Measurements from ENCODE around the gene SAC3D1. TPM values are rescaled to one million over a fixed set of nuclear protein-coding genes. Genes with fewer than 3 reads are reported as not detected.

The SAC3D1 gene
- total RNA-seq, 1 experiment from 2014 or later: 1.9 TPM

DNA sequence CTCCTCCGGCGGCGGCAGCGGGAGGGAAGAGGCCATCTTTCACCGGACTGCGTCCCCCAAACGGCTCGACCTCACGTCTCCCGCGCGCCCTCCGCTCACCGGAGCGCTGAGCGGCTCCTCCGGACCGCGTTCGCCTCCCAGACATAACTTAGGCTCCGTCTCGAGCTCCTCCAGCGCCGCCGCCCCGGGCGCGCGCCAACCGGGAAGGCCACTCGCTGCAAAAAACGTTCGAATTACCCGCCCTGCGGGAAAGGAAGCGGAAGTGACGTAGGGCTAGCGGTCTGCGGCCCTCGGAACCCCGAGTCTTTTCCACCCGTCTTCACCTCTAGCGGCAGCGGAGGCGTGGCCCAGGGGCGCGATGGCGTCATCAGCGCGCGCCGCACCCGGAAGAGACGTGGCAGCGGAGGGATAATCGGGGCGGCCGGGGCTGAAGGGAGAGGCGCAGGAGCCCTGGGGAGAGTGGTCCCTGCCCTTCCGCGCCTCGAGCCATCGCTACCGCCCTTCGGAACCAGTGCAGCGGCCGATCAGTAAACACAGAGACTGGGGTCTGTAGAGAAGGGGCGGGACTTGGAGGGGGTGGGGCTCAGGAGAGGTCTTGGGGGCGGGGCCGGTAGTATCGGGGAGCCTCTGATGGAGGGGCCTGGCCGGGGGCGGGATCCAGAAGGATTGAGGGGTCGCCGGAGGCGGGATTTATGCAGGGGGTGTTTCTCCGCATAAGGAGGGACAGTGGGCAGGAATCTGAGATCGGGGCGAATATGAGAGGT is 43.0 kb downstream of the SAC3D1 start, which contains the start of the genes CDCA5 and ZFPL1:
Gene CDCA5, minus strand, starts transcription at position 207 of the 764 bp plus-strand sequence. Its CDS starts 62 bp downstream, at position 145.
Gene ZFPL1, plus strand, starts transcription at position 389 of the 764 bp plus-strand sequence. CDS start 477 bp downstream, outside the sequence.
- Histone ChIP-seq H3K9me3 (ENCODE audit: low read length) (no peaks in the 10 kb centered on the region), H3K9me2 (replicated peaks; ENCODE audit: insufficient read depth, low read length) (no peaks in the 10 kb centered on the region), H3K79me2 (ENCODE audit: low read length) (peaks cover 48% of the 10 kb centered on the region), H3K9ac (ENCODE audit: low read length) (peak within 1 kb of the TSS; percentile 83), H3K27me3 (ENCODE audit: low read length) (no peaks in the 10 kb centered on the region), H3K4me3 (ENCODE audit: low read length) (peak within 1 kb of the TSS; percentile 77), H3K4me2 (ENCODE audit: low read depth, low read length, poor library complexity, severe bottlenecking) (peak within 1 kb of the TSS; percentile 82), H3K27ac (ENCODE audit: low read length) (peak within 1 kb of the TSS; percentile 35), H3K4me1 (ENCODE audit: low read length) (peaks cover 25% of the 10 kb centered on the region), H4K20me1 (ENCODE audit: insufficient read depth, low read depth, low read length) (peaks cover 8% of the 10 kb centered on the region; the same call in 1 of the 2 replicates), H3K36me3 (ENCODE audit: insufficient read depth, low read length) (peaks cover 8% of the 10 kb centered on the region; the same call in 1 of the 2 replicates), H2AFZ (ENCODE audit: low read length) (0 out of 2 replicates have a peak within 1 kb of the TSS, but pooled peaks have one; percentile 27)
- DNase-seq: peak; percentile 99

DNA sequence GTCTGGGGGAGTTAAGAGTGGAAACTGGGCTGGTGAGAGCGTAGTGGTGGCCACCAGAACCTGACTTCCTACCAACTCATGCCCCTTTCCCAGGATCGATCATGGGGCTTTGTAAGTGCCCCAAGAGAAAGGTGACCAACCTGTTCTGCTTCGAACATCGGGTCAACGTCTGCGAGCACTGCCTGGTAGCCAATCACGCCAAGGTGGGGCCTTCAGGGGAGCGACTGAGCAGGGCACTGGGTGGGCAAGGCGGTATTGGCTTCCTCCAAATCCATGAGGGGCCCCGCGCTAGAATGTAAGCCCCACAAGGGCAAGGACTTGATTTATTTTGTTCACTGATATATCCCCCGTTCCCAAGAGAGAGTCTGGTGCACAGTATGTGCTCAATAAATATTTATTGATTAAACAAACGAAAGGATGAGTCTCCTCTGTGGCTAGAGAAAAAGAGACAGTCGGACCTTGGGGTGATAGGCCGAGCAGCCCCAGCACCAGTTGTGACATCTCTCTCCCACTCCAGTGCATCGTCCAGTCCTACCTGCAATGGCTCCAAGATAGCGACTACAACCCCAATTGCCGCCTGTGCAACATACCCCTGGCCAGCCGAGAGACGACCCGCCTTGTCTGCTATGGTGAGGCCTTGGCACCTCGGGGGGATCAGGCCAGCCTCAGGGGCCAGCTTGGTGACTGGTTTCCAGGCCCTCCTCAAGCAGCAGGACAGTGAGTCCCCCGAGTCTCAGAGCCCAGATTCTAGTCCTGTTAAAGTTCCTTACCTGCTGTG is 43.8 kb downstream of the SAC3D1 start:
- Histone ChIP-seq H2AFZ (ENCODE audit: low read length) (no peak overlapping the region), H3K9ac (ENCODE audit: low read length) (peak overlapping the region; percentile 83), H3K79me2 (ENCODE audit: low read length) (peaks cover 48% of the 10 kb centered on the region), H3K9me2 (replicated peaks; ENCODE audit: insufficient read depth, low read length) (no peaks in the 10 kb centered on the region), H3K4me3 (ENCODE audit: low read length) (peak overlapping the region; percentile 77), H3K27me3 (ENCODE audit: low read length) (no peaks in the 10 kb centered on the region), H3K4me1 (ENCODE audit: low read length) (peaks cover 25% of the 10 kb centered on the region), H3K36me3 (ENCODE audit: insufficient read depth, low read length) (peaks cover 8% of the 10 kb centered on the region; the same call in 1 of the 2 replicates), H4K20me1 (ENCODE audit: insufficient read depth, low read depth, low read length) (peaks cover 8% of the 10 kb centered on the region; the same call in 1 of the 2 replicates), H3K27ac (ENCODE audit: low read length) (peak overlapping the region; percentile 35), H3K4me2 (ENCODE audit: low read depth, low read length, poor library complexity, severe bottlenecking) (peak overlapping the region; percentile 82), H3K9me3 (ENCODE audit: low read length) (no peaks in the 10 kb centered on the region)
- no peak for DNase-seq

DNA sequence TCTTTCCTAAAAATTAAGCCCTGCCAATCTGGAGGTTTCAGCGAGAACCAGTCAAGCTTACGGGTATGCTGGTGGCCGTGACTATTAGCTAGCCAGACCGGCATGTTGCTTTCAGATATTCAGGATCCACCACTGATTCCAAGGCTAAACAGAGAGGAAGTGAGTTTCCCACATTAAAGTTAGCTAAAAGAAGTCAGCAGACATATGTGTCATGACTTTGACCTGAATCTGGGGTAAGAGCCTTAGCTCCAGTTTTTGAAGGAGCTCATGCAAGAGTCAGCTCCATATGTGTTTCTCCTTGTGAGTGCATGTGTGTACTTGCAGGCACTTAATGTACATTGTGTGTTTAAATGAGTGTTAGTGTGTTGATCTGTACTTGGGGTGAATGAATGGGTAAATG is 44.4 kb downstream of the SAC3D1 start:
- Histone ChIP-seq H3K9me2 (replicated peaks; ENCODE audit: insufficient read depth, low read length) (no peaks in the 10 kb centered on the region), H3K9ac (ENCODE audit: low read length) (peak overlapping the region; percentile 83), H2AFZ (ENCODE audit: low read length) (no peak overlapping the region), H3K9me3 (ENCODE audit: low read length) (no peaks in the 10 kb centered on the region), H3K79me2 (ENCODE audit: low read length) (peaks cover 48% of the 10 kb centered on the region), H3K4me1 (ENCODE audit: low read length) (peaks cover 25% of the 10 kb centered on the region), H3K27ac (ENCODE audit: low read length) (no peak overlapping the region), H4K20me1 (ENCODE audit: insufficient read depth, low read depth, low read length) (peaks cover 8% of the 10 kb centered on the region; the same call in 1 of the 2 replicates), H3K4me2 (ENCODE audit: low read depth, low read length, poor library complexity, severe bottlenecking) (peak overlapping the region; percentile 82), H3K36me3 (ENCODE audit: insufficient read depth, low read length) (peaks cover 8% of the 10 kb centered on the region; the same call in 1 of the 2 replicates), H3K27me3 (ENCODE audit: low read length) (no peaks in the 10 kb centered on the region), H3K4me3 (ENCODE audit: low read length) (peak overlapping the region; percentile 77)
- DNase-seq: no peak

DNA sequence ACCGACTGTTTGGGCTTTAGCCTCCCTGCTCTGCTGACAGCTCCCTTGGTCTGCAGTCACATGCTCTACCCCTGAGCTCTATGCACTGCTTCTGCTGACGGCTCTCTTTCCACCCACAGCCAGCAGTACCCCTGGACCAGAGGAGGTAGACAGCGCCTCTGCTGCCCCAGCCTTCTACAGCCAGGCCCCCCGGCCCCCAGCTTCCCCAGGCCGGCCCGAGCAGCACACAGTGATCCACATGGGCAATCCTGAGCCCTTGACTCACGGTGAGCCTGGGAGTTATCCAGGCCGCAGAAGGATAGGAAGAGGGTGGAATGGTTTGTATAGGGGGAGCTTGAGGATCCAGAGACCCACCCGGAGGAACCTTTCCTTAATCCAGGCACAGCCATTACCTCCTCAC is 45.8 kb downstream of the SAC3D1 start:
- peaks cover 38% of the 10 kb centered on the region for H3K79me2 ChIP-seq (ENCODE audit: low read length)
- no peak overlapping the region for H3K4me3 ChIP-seq (ENCODE audit: low read length)
- no peak overlapping the region for H2AFZ ChIP-seq (ENCODE audit: low read length)
- H3K4me2 ChIP-seq (ENCODE audit: low read depth, low read length, poor library complexity, severe bottlenecking): no peak overlapping the region
- no peak overlapping the region for H3K9ac ChIP-seq (ENCODE audit: low read length)
- H3K4me1 ChIP-seq (ENCODE audit: low read length): peaks cover 23% of the 10 kb centered on the region
- no peak for DNase-seq
- H3K9me2 ChIP-seq (replicated peaks; ENCODE audit: insufficient read depth, low read length): no peaks in the 10 kb centered on the region
- peaks cover 8% of the 10 kb centered on the region; the same call in 1 of the 2 replicates for H3K36me3 ChIP-seq (ENCODE audit: insufficient read depth, low read length)
- H4K20me1 ChIP-seq (ENCODE audit: insufficient read depth, low read depth, low read length): peaks cover 8% of the 10 kb centered on the region; the same call in 1 of the 2 replicates
- no peak overlapping the region for H3K27ac ChIP-seq (ENCODE audit: low read length)
- H3K9me3 ChIP-seq (ENCODE audit: low read length): no peaks in the 10 kb centered on the region
- H3K27me3 ChIP-seq (ENCODE audit: low read length): no peaks in the 10 kb centered on the region

DNA sequence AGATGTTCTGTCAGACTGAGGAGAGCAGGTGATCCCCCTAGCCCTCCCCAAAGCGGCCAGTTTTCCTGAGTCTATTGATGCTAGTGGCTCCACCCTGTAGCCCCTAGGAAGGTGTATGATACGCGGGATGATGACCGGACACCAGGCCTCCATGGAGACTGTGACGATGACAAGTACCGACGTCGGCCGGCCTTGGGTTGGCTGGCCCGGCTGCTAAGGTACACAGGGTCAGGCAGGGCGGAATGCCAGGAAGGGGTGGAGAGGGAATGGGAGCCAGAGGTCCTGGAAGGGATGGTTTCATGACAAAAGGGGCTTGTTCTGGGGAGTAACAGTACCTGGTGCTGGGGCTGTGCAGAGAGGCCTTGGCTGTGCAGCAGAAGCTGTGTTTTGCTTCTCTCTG is 46.2 kb downstream of the SAC3D1 start:
- Histone ChIP-seq H3K4me1 (ENCODE audit: low read length) (peaks cover 19% of the 10 kb centered on the region), H3K36me3 (ENCODE audit: insufficient read depth, low read length) (peaks cover 8% of the 10 kb centered on the region; the same call in 1 of the 2 replicates), H3K4me2 (ENCODE audit: low read depth, low read length, poor library complexity, severe bottlenecking) (no peak overlapping the region), H3K27me3 (ENCODE audit: low read length) (no peaks in the 10 kb centered on the region), H3K9me2 (replicated peaks; ENCODE audit: insufficient read depth, low read length) (no peaks in the 10 kb centered on the region), H4K20me1 (ENCODE audit: insufficient read depth, low read depth, low read length) (peaks cover 8% of the 10 kb centered on the region; the same call in 1 of the 2 replicates), H3K9ac (ENCODE audit: low read length) (no peak overlapping the region), H3K27ac (ENCODE audit: low read length) (no peak overlapping the region), H3K79me2 (ENCODE audit: low read length) (peaks cover 34% of the 10 kb centered on the region), H3K9me3 (ENCODE audit: low read length) (no peaks in the 10 kb centered on the region), H2AFZ (ENCODE audit: low read length) (no peak overlapping the region), H3K4me3 (ENCODE audit: low read length) (no peak overlapping the region)
- DNase-seq: no peak

DNA sequence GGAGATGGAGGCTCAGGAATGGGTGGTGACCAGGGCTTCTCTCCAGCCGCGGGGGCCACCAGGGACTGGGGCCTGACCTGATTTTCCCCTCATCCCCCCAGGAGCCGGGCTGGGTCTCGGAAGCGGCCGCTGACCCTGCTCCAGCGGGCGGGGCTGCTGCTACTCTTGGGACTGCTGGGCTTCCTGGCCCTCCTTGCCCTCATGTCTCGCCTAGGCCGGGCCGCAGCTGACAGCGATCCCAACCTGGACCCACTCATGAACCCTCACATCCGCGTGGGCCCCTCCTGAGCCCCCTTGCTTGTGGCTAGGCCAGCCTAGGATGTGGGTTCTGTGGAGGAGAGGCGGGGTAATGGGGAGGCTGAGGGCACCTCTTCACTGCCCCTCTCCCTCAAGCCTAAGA is 46.8 kb downstream of the SAC3D1 start:
- no peaks in the 10 kb centered on the region for H3K9me3 ChIP-seq (ENCODE audit: low read length)
- peaks cover 8% of the 10 kb centered on the region; the same call in 1 of the 2 replicates for H3K36me3 ChIP-seq (ENCODE audit: insufficient read depth, low read length)
- H4K20me1 ChIP-seq (ENCODE audit: insufficient read depth, low read depth, low read length): peaks cover 8% of the 10 kb centered on the region; the same call in 1 of the 2 replicates
- peaks cover 29% of the 10 kb centered on the region for H3K79me2 ChIP-seq (ENCODE audit: low read length)
- no peak overlapping the region for H2AFZ ChIP-seq (ENCODE audit: low read length)
- H3K9me2 ChIP-seq (replicated peaks; ENCODE audit: insufficient read depth, low read length): no peaks in the 10 kb centered on the region
- DNase-seq: no peak
- no peaks in the 10 kb centered on the region for H3K27me3 ChIP-seq (ENCODE audit: low read length)
- H3K4me1 ChIP-seq (ENCODE audit: low read length): peaks cover 14% of the 10 kb centered on the region
- H3K4me3 ChIP-seq (ENCODE audit: low read length): no peak overlapping the region
- H3K9ac ChIP-seq (ENCODE audit: low read length): no peak overlapping the region
- H3K27ac ChIP-seq (ENCODE audit: low read length): no peak overlapping the region
- no peak overlapping the region for H3K4me2 ChIP-seq (ENCODE audit: low read depth, low read length, poor library complexity, severe bottlenecking)

DNA sequence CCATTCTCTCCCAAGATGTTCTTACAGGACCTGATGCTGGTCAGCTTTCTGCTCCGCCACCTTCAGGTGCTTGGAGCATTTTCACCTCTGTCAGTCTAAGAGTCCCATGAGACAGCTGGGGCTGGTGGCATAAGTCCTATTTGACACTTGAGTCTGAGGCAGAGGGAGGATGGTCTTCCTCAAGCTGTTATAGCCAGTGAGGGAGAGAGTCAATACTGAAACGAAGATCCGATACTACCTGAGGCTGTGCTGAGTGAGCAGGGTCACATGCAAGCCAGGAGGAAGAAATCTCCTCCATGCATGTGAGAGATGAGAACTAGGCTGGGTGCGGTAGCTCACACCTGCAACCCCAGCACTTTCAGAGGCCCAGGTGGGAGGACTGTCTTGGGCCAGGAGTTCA is 48.6 kb downstream of the SAC3D1 start:
- H3K27ac ChIP-seq (ENCODE audit: low read length): no peak overlapping the region
- H3K79me2 ChIP-seq (ENCODE audit: low read length): peaks cover 15% of the 10 kb centered on the region
- no peak overlapping the region for H2AFZ ChIP-seq (ENCODE audit: low read length)
- no peaks in the 10 kb centered on the region for H3K9me2 ChIP-seq (replicated peaks; ENCODE audit: insufficient read depth, low read length)
- H3K9me3 ChIP-seq (ENCODE audit: low read length): no peaks in the 10 kb centered on the region
- no peaks in the 10 kb centered on the region for H3K27me3 ChIP-seq (ENCODE audit: low read length)
- H3K4me2 ChIP-seq (ENCODE audit: low read depth, low read length, poor library complexity, severe bottlenecking): no peak overlapping the region
- no peak overlapping the region for H3K9ac ChIP-seq (ENCODE audit: low read length)
- H4K20me1 ChIP-seq (ENCODE audit: insufficient read depth, low read depth, low read length): peaks cover 6% of the 10 kb centered on the region; the same call in 1 of the 2 replicates
- peaks cover 10% of the 10 kb centered on the region for H3K4me1 ChIP-seq (ENCODE audit: low read length)
- no peak overlapping the region for H3K4me3 ChIP-seq (ENCODE audit: low read length)
- DNase-seq: no peak
- peaks cover 8% of the 10 kb centered on the region; the same call in 1 of the 2 replicates for H3K36me3 ChIP-seq (ENCODE audit: insufficient read depth, low read length)
